ENCODE data around the gene PDE9A.
"Not testable (repeated sequence)": the region's sequence is repeated elsewhere in the genome, so short reads cannot be mapped to it uniquely, and the experiment has no call there.

Gene PDE9A

DNA sequence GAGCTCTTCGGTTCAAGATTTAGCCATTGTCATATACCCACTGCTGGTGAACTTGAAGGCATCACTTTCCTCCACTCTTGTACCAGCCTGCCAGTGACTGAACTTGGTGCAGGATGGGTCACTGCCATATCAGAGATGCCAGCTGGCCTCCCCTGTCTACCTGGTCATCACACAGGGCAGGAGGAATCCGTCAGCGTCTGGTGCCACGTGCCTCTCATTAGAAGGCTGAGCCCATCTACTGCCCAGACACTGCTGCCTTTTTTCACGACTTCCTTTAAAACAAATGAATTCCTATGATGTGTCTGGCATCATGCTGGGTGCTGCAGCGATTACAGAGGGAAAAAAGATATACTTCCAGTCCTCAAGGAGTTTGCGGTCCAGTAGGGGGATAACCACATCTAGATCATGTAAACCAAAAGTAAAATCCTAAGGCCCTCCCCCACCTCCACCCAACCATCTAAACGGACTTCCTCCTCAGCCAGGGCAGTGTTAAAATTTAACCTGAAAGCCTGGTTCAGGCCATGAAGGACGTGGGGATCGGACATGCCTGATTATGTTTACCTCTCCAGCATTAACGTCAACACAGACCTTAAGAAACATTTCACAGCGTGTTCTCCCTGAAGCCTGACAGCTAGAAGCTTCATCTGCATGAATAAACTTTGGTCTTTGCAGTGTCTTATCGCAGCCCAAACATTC, 29.2 kb upstream of the PDE9A start:
- DNase-seq (ENCODE audit: low read depth, low spot score), result no peak

DNA sequence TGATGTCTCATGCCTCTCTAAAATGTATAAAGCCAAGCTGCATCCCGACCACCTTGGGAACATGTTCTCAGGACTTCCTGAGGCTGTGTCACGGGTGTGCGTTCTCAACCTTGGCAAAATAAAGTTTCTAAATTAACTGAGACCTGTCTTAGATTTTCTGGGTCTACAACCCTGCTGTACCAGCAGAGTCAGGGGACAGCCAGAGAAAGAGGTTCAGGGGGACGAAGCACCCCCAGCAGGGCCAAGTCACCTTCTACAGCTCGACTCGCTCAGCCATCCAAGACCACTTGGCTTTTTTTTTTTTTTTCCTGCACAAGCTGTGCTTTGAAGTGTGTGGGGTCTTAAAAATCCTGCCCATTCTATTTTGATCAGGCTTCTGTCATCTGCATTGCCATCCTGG, 28.5 kb upstream of the PDE9A start:
- no peak for DNase-seq (ENCODE audit: low read depth, low spot score)

DNA sequence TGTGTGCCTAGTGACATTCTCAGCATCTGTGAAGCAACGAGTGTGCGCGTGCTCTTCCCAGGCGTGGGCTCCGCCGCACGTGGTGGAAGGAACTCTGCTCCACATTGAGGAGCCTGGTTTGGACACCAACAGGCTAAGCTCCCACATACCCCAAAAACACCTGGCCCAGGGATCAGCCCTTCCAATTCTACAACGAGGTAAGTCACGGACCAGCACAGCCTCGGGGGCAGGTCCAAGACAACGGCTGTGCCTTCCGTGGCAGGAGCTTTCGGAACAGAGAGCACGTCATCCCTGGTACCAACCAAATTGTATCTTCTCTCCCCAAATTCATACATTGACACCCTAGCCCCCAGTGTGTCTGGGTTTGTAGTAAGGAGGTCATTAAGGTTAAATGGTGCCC, 27.2 kb upstream of the PDE9A start:
- no peak for DNase-seq (ENCODE audit: low read depth, low spot score)

DNA sequence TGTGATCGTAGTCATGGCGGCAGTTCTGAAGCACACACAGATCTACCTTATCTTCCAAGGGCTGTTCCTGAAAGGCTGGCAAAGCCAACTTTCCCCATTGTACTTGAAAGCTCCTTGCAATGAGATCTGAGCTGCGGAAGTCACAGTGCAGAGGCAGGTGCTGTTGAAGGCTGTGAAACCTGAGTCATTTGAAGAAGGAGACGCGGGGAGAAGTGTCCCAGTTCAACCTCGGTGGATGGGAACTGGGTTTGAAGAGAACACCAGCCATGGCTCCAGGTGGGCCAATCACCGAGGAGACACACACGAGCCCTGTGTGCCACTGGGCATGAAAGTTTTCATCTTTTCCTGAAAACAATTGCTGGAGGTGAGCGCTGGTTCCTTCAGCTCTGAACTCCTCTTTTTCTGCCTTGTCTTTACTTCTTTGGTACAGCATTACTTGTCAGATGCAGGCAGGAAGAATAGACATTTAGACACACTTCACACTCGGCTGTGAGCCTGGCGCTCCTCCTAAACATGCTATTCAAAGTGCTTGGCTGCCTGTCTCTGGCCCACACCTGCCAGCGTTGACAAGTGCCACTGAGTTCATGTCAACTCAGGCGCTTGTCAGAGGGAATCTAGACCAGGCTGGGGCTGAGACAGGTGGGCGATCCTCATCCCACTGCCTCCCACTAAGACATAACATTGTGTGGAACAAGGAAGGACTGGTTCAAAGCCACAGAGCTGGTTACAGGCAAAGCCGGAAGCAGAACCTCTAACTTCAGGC, 25.7 kb upstream of the PDE9A start:
- no peak for DNase-seq (ENCODE audit: low read depth, low spot score)

DNA sequence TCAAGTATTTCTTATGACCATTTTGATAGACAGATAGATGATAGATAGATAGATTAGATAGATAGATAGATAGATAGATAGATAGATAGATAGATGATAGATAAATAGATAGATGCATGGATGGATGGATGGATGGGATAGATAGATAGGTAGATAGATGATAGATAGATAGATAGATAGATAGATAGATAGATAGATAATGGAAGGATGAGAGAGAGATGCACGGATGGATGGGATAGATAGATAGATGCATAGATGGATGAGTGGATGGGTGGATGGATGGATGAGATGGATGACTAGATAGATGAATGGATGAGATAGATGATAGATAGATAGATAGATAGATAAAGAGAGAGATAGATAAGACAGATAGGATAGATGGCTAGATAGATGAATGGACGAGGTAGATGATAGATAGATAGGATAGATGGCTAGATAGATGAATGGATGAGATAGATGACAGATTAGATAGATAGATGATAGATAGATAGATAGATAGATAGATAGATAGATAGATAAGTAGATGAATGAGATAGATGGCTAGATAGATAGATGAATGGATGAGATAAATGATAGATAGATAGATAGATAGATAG, 24.9 kb upstream of the PDE9A start:
- not testable (repeated sequence) for DNase-seq (ENCODE audit: low read depth, low spot score)

DNA sequence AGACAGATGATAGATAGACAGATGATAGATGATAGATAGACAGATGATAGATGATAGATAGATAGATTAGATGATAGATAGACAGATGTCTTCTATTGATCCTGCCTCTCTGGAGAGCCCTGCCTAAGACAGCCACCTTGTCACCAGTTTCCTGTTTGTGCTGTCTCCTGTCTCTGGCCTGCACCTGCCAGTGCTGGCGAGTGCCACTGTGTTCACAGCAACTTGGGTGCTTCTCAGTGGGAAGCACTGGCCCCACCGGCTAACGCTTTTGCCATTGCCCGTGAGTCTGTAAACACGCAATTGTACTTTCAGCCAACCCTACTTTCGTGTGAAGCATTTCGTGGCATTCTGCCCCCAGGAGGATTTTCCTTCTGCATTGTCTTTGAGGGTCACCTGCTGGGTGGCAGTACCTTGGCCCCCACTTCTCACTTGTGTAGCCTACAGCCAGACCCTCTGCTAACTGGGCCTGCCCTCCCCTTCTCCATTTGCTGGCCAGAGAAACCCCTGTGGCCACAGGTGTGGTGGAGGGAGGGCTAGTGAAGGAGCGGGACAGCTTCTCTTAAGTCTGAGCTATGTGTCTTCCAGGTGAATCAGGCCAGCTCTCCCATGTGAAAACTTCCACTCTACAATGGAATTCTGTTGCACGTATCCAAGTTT, 23.4 kb upstream of the PDE9A start:
- no peak for DNase-seq (ENCODE audit: low read depth, low spot score)

DNA sequence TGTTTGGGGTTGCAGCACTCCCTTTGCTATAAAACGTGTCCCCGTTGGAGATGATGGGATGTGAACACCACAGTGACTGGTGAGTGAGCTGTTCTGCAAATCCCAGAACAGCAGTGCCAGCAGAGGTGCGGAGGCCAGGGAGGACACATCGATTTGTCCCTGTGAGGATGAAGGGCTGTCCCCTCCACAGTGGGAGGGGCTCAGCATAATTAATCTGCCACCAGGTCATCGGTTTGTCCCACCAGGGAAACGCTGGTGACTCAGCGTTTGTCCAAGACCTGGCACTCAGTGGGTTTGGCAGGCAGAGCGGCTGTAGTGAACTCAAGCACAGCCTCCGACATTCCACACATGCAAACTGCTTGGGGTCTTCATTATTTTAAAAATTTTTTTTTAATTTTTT, 22.8 kb upstream of the PDE9A start:
- no peak for DNase-seq (ENCODE audit: low read depth, low spot score)

DNA sequence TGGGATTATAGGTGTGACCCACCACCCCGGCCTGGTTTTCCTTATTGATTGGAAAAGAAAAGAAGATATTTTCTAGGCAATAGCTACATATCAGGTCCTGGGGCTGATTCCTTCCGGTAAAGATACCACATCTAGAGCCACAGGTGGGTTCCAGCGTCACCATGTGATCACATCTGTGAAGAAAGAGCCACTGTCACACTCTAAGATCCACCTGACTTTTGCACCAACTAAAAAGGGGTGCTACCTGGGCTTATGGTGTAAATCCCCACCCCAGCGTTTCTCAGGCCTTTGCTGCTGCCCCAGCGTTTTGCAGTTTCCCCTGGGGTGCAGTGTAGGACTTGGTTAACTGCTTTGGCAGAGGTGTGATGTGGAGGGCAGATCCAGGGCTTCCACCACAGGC, 22.3 kb upstream of the PDE9A start:
- no peak for DNase-seq (ENCODE audit: low read depth, low spot score)

DNA sequence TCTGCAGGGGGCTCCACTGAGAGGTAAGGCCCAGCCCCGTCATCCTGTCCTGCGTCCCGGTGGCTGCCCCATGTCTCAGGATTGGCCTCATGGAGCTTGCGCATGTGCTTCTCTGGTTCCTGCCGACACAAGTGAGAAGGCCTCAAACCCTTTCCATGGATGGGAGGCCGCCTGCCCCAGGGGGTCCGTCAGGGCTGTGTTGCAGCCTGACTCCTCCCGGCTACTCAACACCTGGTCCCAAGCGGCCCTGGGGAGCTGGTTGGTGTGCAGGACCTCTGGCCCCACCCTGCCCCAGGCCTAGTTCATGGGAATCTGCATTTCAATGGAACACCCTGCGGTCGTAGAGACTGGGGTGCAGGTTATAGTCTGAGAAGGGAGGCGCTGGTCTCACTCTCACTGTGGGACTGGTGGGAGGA, 21.1 kb upstream of the PDE9A start:
- no peak for DNase-seq (ENCODE audit: low read depth, low spot score)

DNA sequence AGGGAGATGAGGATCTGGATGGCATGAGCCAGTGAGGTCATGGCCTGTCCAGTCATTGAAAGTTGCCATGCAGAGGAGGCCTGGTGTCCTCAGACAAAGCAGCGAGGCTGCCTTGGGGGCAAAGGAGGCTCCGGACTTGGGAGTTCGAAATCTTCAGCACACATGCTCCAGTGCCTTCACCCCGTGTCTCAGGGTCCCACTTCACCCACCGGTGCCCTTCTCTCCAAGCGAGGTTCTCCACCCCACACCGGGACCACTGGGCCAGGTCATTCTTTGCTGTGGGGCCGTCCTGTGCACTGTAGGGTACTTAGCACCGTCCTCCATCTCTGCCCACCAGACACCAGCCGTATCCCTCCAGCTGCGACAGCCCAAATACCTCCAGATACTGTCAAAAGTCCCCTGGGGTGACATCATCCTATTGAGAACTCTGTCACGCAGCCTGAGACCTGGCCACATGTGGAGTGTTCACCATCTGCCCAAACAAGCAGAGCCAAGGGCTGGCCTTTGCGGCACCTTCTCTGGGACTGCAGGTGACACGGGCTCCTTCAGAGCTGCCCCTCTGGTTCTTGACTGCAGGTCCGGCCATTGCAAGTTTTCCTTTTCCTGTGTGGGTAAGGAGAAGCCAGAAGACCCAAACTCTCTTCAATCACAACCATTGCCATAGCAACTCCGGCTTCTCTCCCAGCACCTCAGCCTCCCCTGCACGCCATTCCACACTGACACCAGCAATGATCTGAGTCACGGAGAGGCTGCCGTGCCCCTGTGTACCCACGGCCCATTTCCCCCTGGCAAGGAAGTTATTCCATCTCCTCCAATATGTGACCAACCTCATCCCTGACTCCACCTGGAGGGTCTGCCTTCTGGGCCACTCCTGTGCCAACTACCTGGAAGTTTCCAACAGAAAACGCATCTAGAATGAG, 20.4 kb upstream of the PDE9A start:
- no peak for DNase-seq (ENCODE audit: low read depth, low spot score)

DNA sequence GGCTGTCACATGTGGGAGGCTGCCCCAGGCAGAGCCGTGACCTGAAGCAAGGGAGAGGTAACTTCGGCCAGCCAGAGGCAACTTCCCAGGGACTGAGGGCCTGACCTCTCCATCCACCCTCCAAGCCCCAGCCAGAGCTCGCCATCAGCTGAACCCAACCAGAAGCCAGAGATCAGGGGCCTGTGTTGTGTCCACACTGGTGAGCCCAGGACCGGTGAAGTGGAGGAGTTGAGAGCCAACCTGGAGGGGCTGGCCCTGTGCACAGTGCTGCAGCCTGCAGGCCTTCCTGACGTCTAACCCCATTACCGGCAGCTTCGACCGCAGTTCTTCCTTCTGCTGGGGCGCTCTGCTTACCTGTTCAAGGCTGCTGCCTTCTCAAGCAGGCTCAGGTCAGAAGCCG, 19.6 kb upstream of the PDE9A start:
- DNase-seq (ENCODE audit: low read depth, low spot score), result no peak

DNA sequence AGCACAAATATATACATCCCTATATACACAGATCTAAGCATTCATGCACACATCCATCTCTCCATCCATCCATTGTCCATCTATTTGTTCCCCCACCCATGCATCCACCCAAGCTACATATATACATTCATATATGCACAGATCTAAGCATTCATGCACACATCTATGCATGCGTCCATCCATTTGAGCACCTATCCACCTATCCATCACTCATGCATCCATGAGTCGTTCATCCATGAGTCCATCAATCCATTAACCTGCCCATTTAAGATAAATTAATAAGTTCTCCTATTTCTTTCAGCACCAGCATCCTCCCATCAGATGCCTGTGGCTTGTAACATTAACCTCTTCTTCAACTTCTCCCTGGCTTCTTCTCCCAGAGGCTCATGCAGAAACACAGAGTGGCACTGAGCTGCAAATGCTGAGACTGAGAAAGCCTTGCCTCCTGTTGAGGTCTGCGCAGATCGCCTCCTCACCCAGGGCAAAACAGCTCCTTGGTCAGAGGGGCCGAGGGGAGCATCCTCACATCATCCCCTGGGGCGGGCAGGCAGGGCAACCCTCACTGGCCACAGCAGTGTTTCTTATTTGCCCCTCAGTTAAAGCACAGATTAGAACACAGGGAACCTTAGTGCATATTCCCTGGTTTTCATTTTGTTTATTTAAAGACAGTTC, 17.4 kb upstream of the PDE9A start:
- no peak for DNase-seq (ENCODE audit: low read depth, low spot score)

DNA sequence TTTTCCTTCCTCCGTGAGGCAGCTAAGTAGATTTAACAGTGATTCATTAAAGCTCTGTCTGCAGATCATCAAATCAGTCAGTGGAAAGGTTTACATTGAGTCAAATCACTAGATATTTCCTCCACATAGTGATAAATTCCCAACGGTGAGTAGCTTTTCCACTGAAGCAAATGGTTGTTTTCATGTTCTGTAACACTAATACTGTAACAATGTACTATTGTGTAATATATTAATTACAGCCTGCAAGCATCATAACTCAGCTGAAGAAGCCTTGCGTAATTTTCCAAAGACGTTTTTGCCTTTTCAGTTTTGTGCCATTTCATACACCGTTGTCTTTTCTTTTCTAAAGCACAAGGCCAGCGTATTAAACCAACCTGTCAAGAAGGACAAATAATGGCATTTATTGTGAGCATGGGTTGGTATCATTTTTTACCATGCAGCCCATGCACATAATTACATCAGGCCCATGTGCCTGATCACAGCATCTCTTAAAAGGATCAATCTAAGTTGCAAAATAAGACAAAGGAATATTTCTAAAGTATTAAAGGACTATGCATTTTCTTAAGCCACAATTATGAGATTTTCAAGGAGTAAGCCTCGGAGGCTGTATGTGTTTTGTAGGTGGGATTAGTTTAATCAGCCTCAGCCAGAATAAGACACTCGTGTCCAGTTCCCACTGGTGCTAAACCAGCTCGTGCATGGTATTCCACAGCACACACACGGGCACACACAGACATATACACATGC, 16.7 kb upstream of the PDE9A start:
- no peak for DNase-seq (ENCODE audit: low read depth, low spot score)

DNA sequence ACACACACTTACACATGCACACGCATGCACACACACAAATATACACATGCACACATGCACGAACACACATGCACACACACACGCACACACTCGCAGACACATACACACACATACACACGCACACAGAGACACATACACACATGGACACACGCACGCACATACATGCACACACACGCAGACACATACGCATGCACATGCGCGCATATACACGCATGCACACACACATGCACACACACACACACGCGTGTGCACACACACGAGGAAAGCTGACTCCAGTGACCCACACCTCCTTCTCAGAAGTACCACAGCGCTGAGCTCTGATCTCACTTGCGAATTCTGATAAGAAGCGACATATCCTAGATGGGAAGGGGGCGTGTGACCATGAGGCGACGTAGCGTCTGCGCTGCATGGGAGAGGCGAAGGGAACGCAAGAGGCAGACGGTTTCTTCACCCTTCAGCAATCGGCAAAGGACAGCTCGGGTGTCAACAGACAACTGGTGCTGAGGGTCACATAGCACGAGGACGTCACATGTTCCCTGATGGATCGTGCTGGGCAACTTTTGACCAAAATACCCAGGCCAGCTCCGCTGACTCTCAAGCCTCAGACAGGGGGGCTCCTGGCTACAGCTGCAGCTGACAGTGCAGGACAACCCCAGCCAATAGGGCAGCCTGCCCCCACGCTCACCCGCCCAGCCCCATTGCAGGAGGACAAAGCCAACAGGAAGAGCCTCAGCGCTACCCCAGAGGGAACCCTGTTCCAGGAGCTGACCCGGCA, 16.0 kb upstream of the PDE9A start:
- DNase-seq (ENCODE audit: low read depth, low spot score), result no peak

DNA sequence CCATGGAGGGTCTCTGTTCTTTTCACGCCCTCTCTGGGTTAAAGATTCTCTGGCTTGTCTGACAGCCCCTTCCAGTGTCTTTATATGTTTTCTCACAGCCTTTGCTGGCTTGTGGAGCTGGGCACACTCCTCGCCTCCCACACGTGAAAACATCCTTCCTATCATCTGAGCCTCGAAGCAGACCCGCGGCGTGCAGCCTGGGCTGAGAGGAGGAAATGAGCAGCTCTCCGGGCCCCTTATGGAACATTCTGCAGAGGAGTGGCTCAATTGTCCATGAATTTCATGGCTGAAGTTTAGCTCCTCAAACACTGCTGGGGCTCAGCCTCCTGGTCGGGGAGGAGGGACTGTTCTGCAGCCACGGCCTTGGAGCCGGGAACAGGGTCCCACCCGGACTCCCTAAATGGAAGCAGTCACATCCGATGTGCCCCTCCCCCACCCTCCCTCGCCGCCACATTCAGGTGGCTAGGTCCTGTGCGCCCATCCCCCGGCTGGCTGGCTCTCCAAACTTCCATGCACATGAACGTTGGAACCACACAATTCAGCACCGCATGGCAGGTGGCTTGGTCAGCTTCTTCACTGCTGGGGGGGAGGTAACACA, 15.1 kb upstream of the PDE9A start:
- no peak for DNase-seq (ENCODE audit: low read depth, low spot score)

DNA sequence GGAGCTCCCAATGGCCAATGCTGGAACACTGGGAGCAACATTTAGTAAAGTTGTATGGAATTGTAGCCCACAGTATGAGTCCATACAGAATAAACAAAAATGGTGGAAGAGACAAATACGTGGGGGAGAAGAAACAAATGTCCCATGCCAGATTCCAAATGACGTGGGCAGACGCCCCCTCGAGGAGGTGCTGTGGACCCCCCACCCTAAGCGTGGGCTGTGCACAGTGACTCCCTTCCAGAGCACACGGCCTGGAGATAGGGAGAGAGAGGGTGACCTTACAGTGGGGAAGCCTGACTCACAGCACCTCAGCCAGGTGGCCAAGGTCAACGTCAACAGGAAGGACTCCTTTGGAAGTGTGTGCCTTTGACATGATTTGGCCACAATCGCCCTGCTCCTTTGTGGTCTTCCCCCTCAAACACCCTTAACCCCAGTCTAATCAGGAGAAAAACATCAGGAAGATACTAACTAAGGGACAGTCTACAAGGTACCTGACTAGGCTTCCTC, 13.7 kb upstream of the PDE9A start:
- no peak for DNase-seq (ENCODE audit: low read depth, low spot score)

DNA sequence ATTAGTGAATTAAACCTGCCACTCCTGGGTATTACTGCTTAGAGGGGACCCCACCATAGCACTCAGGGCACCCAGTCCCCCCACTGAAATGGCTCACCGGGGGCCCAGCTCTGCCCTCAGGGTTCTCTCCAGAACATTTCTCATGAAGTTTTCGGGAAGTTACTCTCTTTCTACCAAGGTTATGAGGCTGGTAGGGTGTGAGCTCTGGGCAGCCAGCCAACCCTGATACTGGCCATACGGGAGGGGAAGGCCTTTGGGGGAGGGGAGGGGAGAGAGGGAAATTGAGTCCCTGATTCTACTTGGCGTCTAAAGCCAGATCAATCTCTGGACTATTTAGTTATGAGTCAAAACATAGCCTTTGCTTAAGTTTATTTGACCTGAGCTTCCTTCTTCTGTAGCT, 12.9 kb upstream of the PDE9A start:
- DNase-seq (ENCODE audit: low read depth, low spot score), result no peak

DNA sequence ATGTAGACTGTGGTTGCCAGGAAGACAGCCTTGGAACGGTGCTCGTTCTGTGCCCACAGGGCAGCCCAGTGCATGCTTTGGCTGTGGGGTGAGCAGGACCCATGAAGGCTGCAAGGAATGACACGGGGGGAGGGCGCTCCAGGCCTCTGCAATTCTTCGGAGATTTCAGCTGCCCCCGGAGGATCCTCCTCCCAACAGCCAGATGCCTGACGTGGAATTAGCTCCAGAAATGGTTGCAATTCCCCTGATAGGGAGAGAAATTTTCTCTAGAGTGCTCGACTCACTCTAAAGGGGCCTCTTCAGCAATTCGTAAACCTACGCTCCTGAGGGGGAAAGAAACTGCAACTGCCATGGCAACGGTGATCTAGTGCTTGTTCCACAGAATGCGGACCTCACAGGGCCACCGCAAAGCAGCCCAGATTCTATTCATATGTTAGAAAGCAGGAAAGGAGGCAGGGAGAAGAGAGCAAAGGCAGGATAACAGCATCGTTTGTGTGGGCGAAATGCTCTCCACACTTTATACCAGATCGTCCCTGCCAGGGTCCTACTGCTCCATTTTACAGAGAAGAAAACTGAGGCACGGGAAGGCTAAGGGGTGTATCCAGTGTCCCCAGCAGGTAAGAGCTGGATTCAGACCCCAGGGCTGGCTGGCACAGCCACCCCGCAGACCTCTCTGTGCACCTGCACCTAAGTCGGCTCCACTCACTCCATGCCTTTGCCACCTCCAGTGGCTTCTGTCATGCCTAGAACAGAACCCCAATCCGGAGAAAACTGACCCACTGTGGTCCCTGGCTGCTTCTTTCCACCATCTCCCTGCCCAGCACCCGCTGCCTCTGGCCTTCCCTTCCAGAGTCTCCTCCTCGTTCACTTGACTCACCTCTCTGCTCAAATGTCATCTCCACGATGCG, 11.9 kb upstream of the PDE9A start:
- no peak for DNase-seq (ENCODE audit: low read depth, low spot score)
